NCI-H1105 (cell line): ENCODE data around the gene TMEM236.

Source experiments
- DNase-seq: peaks from one replicate; lab custom pipeline; 2025; lab: John Stamatoyannopoulos, UW

TMEM236 gene

GRCh38 chr10:17787087-17787961, 35.3 kb downstream of the TMEM236 start:
- no peak for DNase-seq

DNA sequence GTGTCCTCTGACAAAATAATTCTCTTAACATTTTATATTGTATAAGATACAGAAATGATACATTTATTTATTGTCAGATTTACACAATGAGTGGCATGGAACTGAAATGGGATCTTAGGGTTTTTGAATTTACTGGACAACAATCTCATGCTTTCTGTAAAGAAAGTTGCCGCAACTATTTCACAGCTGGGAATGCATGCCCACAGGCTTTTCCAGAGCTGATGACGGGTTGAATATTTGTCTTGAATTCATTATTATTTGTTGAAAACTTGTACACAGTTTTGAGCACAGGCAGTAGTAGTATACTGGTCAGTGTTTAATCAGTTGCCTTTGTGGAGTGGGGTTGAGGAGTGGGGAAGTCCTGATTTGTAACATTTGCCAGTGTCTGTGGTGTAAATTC, 36.6 kb downstream of the TMEM236 start:
- no peak for DNase-seq

- DNase-seq = no peak
Observed at GRCh38 chr10:17789396-17789795, 37.4 kb downstream of the TMEM236 start.

- DNase-seq = no peak
Observed at GRCh38 chr10:17790651-17791050, 38.6 kb downstream of the TMEM236 start.

GRCh38 chr10:17792991-17793390, 41.0 kb downstream of the TMEM236 start:
- DNase-seq = no peak

- DNase-seq = no peak
Observed at GRCh38 chr10:17793823-17794644, 42.0 kb downstream of the TMEM236 start.

GRCh38 chr10:17795083-17795482, 43.1 kb downstream of the TMEM236 start:
- no peak for DNase-seq

GRCh38 chr10:17795813-17796594, 44.0 kb downstream of the TMEM236 start:
- DNase-seq = no peak

- DNase-seq = no peak
Observed at GRCh38 chr10:17801507-17801906, 49.5 kb downstream of the TMEM236 start.

GRCh38 chr10:17802350-17802749, 50.3 kb downstream of the TMEM236 start:
- no peak for DNase-seq

- no peak for DNase-seq
Observed at GRCh38 chr10:17802976-17803375, 51.0 kb downstream of the TMEM236 start.

- DNase-seq = no peak
Observed at GRCh38 chr10:17805330-17805729, 53.3 kb downstream of the TMEM236 start.

DNA sequence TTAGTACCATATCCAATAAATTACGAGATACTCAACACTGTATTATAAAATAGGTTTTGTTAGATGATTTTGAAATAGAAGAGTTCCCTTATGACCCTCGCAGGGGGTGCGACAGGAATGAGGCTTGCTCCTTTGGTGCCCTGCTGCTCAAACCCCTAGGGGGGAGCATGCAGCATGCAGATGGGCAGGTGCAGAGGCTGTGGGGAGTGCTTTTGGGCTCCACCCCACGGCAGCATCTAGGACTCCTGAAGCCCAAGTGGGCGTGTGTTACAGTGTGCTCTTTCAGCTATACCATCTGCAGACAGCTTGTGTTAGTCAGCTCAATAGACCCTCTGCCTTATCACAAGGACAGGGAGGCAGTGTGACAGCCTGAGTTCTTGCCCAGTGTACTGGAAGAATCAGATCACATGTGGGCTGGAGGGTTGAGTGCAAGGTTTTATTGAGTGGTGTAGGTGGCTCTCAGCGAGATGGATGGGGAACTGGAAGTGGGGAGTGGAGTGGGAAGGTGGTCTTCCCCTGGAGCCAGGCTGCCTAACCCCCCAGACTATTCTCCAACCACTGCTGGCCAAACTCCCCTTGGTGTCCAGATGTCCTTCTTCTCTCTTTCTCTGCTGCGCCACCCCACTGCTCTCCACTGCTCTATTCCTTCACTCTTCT, 54.0 kb downstream of the TMEM236 start:
- no peak for DNase-seq

GRCh38 chr10:17808971-17809841, 57.2 kb downstream of the TMEM236 start, which contains the start of gene MRC1:
Gene MRC1, plus strand, starts transcription at chr10:17809348. Its CDS starts 118 bp downstream, at chr10:17809466.
- DNase-seq = no peak

GRCh38 chr10:17811146-17811865, 59.3 kb downstream of the TMEM236 start:
- no peak for DNase-seq

DNA sequence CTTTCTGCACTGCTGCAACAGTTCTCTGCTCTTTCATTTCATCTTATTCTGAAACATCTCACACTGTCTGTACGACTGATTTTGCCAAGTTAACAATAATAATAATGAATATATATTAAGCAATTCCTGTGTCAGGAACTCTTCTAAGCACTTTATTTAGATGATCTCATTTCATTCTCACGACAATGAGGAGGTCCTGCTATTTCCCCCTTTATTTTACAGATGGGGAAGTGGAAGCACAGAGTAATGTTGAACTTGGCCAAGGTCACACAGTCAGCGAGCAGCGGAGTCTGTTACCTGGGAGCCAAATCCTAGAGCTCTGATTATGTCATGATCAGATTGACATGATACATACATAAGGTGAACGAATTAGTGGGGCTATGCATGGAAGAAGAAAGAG, 63.0 kb downstream of the TMEM236 start:
- no peak for DNase-seq

DNA sequence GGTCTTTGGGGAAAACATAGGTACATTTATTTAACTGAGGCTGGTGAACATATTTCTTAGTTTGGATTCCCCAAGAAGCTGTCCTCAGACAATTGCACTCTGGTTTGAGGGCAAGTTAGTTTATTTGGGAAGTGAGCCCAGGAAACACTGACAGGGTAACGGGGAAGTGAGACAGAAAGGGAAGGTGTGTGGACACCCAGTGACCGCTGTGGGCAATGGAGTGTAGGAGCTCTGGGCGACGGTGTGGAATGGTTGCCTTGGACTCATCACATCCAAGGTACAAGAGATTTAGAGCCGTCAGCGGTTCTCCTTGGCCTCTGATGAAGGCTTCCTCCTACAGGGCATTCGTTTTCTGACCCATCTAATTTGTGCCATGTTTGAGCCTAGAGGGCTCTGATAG, 64.2 kb downstream of the TMEM236 start:
- DNase-seq = no peak

DNA sequence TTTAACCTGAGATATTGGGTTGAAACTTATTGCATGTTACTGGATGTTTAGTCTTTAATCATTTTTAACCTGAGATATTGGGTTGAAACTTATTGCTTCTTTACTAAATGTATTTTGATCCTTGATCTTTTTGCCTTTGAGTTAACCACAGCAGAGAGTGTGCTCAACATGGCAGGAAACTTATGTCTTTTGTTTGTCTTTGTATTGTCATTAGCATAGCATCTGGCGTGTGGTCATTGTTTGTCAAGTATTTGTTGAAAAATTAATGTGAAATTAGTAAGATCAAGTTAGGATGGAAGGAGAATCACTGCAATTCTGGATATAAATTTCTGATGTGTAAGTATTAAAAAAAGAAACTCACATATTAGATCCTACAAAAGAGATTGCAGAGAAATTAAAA, 65.3 kb downstream of the TMEM236 start:
- no peak for DNase-seq

DNA sequence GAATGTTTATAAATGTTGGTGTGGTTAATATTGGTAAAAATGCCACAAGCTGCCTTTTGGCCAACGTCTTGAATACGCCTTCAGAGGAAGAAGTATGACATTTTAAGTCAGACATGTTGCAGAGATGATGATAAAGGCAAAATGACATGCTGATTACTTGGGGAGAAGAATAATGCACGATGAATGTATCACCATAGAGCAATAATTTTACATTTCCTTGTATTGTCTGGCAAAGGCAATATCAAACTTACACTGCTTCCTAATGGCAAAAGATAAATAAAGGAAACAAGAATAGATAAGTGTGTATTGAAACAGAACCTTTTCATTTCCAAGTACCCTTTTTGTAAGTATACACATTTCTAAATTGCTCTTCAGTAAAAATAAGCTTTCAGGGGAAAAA, 65.8 kb downstream of the TMEM236 start:
- DNase-seq = no peak

GRCh38 chr10:17819836-17820235, 67.8 kb downstream of the TMEM236 start:
- DNase-seq = no peak
